K562 (cell line): ENCODE measurements around the gene SCN7A. TPM values are rescaled to one million over a fixed set of nuclear protein-coding genes. Genes with fewer than 3 reads are reported as not detected.

ENCODE experiments used
- BRD4 ChIP-seq: fragments of 200-600 bp; sonication (generic); IDR thresholded peaks from 2 replicates; pipeline ENCODE4 v1.6.1; 2017; ENCODE audit warnings: inconsistent platforms
- FOSL1 ChIP-seq: fragments of 200-800 bp; sonication (Bioruptor generic); conservative IDR thresholded peaks from 2 replicates; pipeline ENCODE4 v1.6.1; 2016; ENCODE audit warnings: missing genetic modification characterization, missing compliant biosample characterization
- HEY1 ChIP-seq: fragments of 250-450 bp; sonication (Bioruptor Pico); IDR thresholded peaks from 2 replicates; pipeline ENCODE4 v1.5.0; 2020; ENCODE audit warnings: mild to moderate bottlenecking, moderate library complexity, borderline replicate concordance
- MBD2 ChIP-seq: sonication (generic); IDR thresholded peaks from 2 replicates; pipeline ENCODE4 v1.6.1; 2016; ENCODE audit warnings: low read depth, borderline replicate concordance
- PHTF2 ChIP-seq: fragments of 250-450 bp; sonication (Bioruptor Pico); IDR thresholded peaks from 2 replicates; pipeline ENCODE4 v1.5.0; 2021; ENCODE audit warnings: mild to moderate bottlenecking
- RBM17 ChIP-seq: fragments of 200-400 bp; formaldehyde crosslinking; IDR thresholded peaks from 2 replicates; pipeline ENCODE4 v1.6.1; 2017; ENCODE audit warnings: low read depth, mild to moderate bottlenecking, low read length, borderline replicate concordance
- SMAD4 ChIP-seq: fragments of 250-450 bp; sonication (Bioruptor Pico); conservative IDR thresholded peaks from 2 replicates; pipeline ENCODE4 v1.8.0; 2021; ENCODE audit warnings: inconsistent platforms, mild to moderate bottlenecking, moderate library complexity
- TCF7 ChIP-seq: sonication (generic); IDR thresholded peaks from 2 replicates; pipeline ENCODE4 v1.6.1; 2016; ENCODE audit warnings: antibody characterized with exemption, borderline replicate concordance
- ZBTB7A ChIP-seq: IDR thresholded peaks from 2 replicates; pipeline ENCODE4 v1.6.1; 2011; ENCODE audit warnings: low read depth, mild to moderate bottlenecking, low read length, moderate library complexity, borderline replicate concordance; ENCODE audit not compliant: control insufficient read depth
- ZNF431 ChIP-seq: sonication (generic); formaldehyde crosslinking; IDR thresholded peaks from 2 replicates; pipeline ENCODE4 v1.8.0; 2022; ENCODE audit warnings: mild to moderate bottlenecking, missing genetic modification reagents
- polyA plus RNA-seq, 8 experiments: library from polyadenylated mRNA; depleted of rRNA in 4 of 8; stranded (reverse) in 5 of 8; unstranded in 3 of 8; fragments of >200 nt; fragmentation: Nextera tagmentation in 2 of 8; fragmentation: Illumina TruSeq in 1 of 8; extraction: Ambion mirVana in 2 of 8; extraction: Trizol in 1 of 8; gene quantifications; 2 replicates each; pipeline versions ENCODE4 v1.2.1 to v1.2.3, GENCODE V29; 2011 to 2014; ENCODE audit warnings: inconsistent platforms in 1 of 8, missing spikeins in 1 of 8
- total RNA-seq, 7 experiments: library from RNA; depleted of rRNA in 6 of 7; stranded (reverse); fragments of >200 nt in 6 of 7; fragmentation: Illumina TruSeq in 2 of 7; extraction: Trizol in 2 of 7; gene quantifications; 2 replicates each; pipeline versions ENCODE4 v1.2.1 to v1.2.3, GENCODE V29; 2011 to 2021; ENCODE audit warnings: low replicate concordance in 1 of 7
- TF ChIP-seq, protein P1 (sequence below): sonication (generic); IDR thresholded peaks from 2 replicates; pipeline ENCODE4 v1.6.1; 2016
- TF ChIP-seq, protein P2 (sequence below): fragments of 150-350 bp; IDR thresholded peaks from 2 replicates; pipeline ENCODE4 v1.6.1; 2014; ENCODE audit warnings: low read depth, mild to moderate bottlenecking, low read length, borderline replicate concordance
- TF ChIP-seq, protein P3 (sequence below): sonication (generic); formaldehyde crosslinking; IDR thresholded peaks from 2 replicates; pipeline ENCODE4 v1.8.1; 2022; ENCODE audit warnings: missing genetic modification reagents
- TF ChIP-seq, protein P4 (sequence below): fragments of 250-450 bp; sonication (Bioruptor Pico); IDR thresholded peaks from 2 replicates; pipeline ENCODE4 v1.8.0; 2022; ENCODE audit warnings: moderate library complexity, mild to moderate bottlenecking, inconsistent platforms
- TF ChIP-seq, protein P5 (sequence below): IDR thresholded peaks from 3 replicates; pipeline ENCODE4 v1.6.1; 2011; ENCODE audit warnings: borderline replicate concordance, mild to moderate bottlenecking, moderate library complexity; ENCODE audit not compliant: insufficient read length; ENCODE audit errors: extremely low read depth

Gene SCN7A
- total and polyA plus RNA-seq, 9 of the 15 experiments (the other 6 are each of a cell fraction or from before 2014, with no cell fraction given) = under 0.01 to 0.05 (median 0.03) TPM; not detected in 3

DNA sequence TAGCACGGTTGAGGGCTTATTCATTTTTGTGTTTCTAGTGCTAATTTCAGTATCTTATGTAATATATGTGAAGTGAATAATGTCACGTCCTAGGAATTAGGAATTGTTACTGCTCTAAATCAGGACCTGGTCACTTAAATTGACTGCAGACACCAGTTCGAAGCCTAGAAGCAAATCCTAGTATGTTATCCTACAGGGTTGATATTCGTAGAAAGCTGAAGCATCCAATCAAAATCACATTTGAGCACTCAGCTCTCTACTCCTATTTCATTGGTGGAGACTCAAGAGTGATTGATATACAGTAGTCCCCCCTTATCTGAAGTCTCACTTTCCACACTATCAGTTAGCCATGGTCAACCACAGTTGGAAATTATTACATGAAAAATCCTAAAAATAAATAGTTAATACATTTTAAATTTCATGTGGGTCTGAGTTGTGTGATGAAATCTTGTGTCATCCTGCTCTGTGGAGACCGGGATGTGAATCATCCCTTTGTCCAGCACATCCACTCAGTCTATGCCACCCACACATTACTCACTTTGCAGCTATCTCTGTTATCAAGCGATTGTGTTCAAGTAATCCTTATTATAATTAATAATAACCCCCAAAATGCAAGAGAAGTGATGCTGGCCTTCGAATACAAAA lies 83.1 kb downstream of the SCN7A start (continued):
- TF ChIP-seq, protein P1, sequence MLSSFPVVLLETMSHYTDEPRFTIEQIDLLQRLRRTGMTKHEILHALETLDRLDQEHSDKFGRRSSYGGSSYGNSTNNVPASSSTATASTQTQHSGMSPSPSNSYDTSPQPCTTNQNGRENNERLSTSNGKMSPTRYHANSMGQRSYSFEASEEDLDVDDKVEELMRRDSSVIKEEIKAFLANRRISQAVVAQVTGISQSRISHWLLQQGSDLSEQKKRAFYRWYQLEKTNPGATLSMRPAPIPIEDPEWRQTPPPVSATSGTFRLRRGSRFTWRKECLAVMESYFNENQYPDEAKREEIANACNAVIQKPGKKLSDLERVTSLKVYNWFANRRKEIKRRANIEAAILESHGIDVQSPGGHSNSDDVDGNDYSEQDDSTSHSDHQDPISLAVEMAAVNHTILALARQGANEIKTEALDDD = no peak
- no peak for TF ChIP-seq ZBTB7A
- no peak for TF ChIP-seq ZNF431 (CRISPR knock-in tag)
- 0 out of 2 replicates have a peak, but pooled peaks have one; percentile 2 for TF ChIP-seq MBD2
- no peak for TF ChIP-seq TCF7
- TF ChIP-seq HEY1 (CRISPR knock-in tag) = no peak
- TF ChIP-seq, protein P2, sequence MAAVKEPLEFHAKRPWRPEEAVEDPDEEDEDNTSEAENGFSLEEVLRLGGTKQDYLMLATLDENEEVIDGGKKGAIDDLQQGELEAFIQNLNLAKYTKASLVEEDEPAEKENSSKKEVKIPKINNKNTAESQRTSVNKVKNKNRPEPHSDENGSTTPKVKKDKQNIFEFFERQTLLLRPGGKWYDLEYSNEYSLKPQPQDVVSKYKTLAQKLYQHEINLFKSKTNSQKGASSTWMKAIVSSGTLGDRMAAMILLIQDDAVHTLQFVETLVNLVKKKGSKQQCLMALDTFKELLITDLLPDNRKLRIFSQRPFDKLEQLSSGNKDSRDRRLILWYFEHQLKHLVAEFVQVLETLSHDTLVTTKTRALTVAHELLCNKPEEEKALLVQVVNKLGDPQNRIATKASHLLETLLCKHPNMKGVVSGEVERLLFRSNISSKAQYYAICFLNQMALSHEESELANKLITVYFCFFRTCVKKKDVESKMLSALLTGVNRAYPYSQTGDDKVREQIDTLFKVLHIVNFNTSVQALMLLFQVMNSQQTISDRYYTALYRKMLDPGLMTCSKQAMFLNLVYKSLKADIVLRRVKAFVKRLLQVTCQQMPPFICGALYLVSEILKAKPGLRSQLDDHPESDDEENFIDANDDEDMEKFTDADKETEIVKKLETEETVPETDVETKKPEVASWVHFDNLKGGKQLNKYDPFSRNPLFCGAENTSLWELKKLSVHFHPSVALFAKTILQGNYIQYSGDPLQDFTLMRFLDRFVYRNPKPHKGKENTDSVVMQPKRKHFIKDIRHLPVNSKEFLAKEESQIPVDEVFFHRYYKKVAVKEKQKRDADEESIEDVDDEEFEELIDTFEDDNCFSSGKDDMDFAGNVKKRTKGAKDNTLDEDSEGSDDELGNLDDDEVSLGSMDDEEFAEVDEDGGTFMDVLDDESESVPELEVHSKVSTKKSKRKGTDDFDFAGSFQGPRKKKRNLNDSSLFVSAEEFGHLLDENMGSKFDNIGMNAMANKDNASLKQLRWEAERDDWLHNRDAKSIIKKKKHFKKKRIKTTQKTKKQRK = no peak
- no peak for TF ChIP-seq PHTF2 (CRISPR knock-in tag)
- TF ChIP-seq, protein P3, sequence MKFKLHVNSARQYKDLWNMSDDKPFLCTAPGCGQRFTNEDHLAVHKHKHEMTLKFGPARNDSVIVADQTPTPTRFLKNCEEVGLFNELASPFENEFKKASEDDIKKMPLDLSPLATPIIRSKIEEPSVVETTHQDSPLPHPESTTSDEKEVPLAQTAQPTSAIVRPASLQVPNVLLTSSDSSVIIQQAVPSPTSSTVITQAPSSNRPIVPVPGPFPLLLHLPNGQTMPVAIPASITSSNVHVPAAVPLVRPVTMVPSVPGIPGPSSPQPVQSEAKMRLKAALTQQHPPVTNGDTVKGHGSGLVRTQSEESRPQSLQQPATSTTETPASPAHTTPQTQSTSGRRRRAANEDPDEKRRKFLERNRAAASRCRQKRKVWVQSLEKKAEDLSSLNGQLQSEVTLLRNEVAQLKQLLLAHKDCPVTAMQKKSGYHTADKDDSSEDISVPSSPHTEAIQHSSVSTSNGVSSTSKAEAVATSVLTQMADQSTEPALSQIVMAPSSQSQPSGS = no peak
- no peak; the same call in 1 of the 2 replicates for TF ChIP-seq BRD4
- no peak for TF ChIP-seq RBM17
- TF ChIP-seq, protein P4, sequence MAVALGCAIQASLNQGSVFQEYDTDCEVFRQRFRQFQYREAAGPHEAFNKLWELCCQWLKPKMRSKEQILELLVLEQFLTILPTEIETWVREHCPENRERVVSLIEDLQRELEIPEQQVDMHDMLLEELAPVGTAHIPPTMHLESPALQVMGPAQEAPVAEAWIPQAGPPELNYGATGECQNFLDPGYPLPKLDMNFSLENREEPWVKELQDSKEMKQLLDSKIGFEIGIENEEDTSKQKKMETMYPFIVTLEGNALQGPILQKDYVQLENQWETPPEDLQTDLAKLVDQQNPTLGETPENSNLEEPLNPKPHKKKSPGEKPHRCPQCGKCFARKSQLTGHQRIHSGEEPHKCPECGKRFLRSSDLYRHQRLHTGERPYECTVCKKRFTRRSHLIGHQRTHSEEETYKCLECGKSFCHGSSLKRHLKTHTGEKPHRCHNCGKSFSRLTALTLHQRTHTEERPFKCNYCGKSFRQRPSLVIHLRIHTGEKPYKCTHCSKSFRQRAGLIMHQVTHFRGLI (CRISPR knock-in tag) = no peak
- TF ChIP-seq SMAD4 (CRISPR knock-in tag) = peak; percentile 55
- peak; percentile 99 for TF ChIP-seq FOSL1 (tag)
- TF ChIP-seq, protein P5, sequence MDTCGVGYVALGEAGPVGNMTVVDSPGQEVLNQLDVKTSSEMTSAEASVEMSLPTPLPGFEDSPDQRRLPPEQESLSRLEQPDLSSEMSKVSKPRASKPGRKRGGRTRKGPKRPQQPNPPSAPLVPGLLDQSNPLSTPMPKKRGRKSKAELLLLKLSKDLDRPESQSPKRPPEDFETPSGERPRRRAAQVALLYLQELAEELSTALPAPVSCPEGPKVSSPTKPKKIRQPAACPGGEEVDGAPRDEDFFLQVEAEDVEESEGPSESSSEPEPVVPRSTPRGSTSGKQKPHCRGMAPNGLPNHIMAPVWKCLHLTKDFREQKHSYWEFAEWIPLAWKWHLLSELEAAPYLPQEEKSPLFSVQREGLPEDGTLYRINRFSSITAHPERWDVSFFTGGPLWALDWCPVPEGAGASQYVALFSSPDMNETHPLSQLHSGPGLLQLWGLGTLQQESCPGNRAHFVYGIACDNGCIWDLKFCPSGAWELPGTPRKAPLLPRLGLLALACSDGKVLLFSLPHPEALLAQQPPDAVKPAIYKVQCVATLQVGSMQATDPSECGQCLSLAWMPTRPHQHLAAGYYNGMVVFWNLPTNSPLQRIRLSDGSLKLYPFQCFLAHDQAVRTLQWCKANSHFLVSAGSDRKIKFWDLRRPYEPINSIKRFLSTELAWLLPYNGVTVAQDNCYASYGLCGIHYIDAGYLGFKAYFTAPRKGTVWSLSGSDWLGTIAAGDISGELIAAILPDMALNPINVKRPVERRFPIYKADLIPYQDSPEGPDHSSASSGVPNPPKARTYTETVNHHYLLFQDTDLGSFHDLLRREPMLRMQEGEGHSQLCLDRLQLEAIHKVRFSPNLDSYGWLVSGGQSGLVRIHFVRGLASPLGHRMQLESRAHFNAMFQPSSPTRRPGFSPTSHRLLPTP = no peak
